Stimulated activated CD4-positive, alpha-beta T cell treated with anti-CD3 and anti-CD28 coated beads, Interleukin-12 subunit alpha, Interleukin-12 subunit beta, amount 100 ng/mL, for 48 hours (primary cell): ENCODE data around the gene GPR135.

Source experiments
- DNase-seq, 3 donors: peaks; one replicate each; pipeline ENCODE4 v3.0.0-alpha.2; 2020; ENCODE audit warnings: low read depth in 2 of 3, low spot score in 1 of 3

The GPR135 gene

GRCh38 chr14:59465316-59466135 lies at the start of gene GPR135:
TSS of gene GPR135 (minus strand) at chr14:59465380. CDS start at chr14:59465226, 154 bp downstream.
- DNase-seq = peak in 1 of 3 donors; percentile 23

GRCh38 chr14:59511916-59512575 lies 46.9 kb upstream of the GPR135 start:
- no peak for DNase-seq

GRCh38 chr14:59510966-59511365 lies 45.8 kb upstream of the GPR135 start:
- no peak for DNase-seq

GRCh38 chr14:59510001-59510400 lies 44.8 kb upstream of the GPR135 start:
- no peak for DNase-seq

- DNase-seq = no peak
These were observed 43.9 kb upstream of the GPR135 start for GRCh38 chr14:59509101-59509500.

- DNase-seq = no peak
These were observed 42.5 kb upstream of the GPR135 start for GRCh38 chr14:59507752-59508103.

GRCh38 chr14:59507063-59507751 lies 42.0 kb upstream of the GPR135 start:
- DNase-seq = peak; percentile 19 to 50 (median 34)

GRCh38 chr14:59503256-59503655 lies 38.1 kb upstream of the GPR135 start:
- DNase-seq = no peak

- DNase-seq = no peak
These were observed 35.6 kb upstream of the GPR135 start for GRCh38 chr14:59500732-59501131.

GRCh38 chr14:59492384-59492783 lies 27.2 kb upstream of the GPR135 start:
- no peak for DNase-seq

GRCh38 chr14:59490756-59491155 lies 25.6 kb upstream of the GPR135 start:
- DNase-seq = no peak

- DNase-seq = no peak
These were observed 19.5 kb upstream of the GPR135 start for GRCh38 chr14:59484639-59485175.

- DNase-seq = peak; percentile 93 to 98 (median 94)
These were observed 18.8 kb upstream of the GPR135 start, which contains the start of the genes JKAMP and L3HYPDH for GRCh38 chr14:59483819-59484638. TSS of gene JKAMP (plus strand) at chr14:59484517. CDS start at chr14:59484590, 73 bp downstream. TSS of gene L3HYPDH (minus strand) at chr14:59484408. CDS start at chr14:59484316, 92 bp downstream.

- no peak for DNase-seq
These were observed 18.2 kb upstream of the GPR135 start for GRCh38 chr14:59483363-59483762.

- DNase-seq = no peak
These were observed 17.6 kb upstream of the GPR135 start for GRCh38 chr14:59482541-59483331.

GRCh38 chr14:59481871-59482540 lies 16.8 kb upstream of the GPR135 start:
- no peak for DNase-seq

GRCh38 chr14:59481407-59481806 lies 16.2 kb upstream of the GPR135 start:
- DNase-seq = no peak

GRCh38 chr14:59480166-59480565 lies 15.0 kb upstream of the GPR135 start:
- DNase-seq = no peak

GRCh38 chr14:59478540-59478939 lies 13.4 kb upstream of the GPR135 start:
- no peak for DNase-seq
